ENCODE measurements around the gene CASP7. TPM values are rescaled to one million over a fixed set of nuclear protein-coding genes. Genes with fewer than 3 reads are reported as not detected.

CASP7 gene
- total and polyA plus RNA-seq, 2 of the 8 experiments (the other 6 are each of a cell fraction or from before 2014, with no cell fraction given), result 2.3 to 4.1 TPM

GRCh38 chr10:113657544-113657943 is 22.2 kb upstream of the CASP7 start:
- H3K4me2 ChIP-seq (ENCODE audit: insufficient read depth in 1 of 2, low read depth in 2 of 2, low read length in 2 of 2), result no peak overlapping the region

More at GRCh38 chr10:113657544-113657943, 22.2 kb upstream of the CASP7 start:
- TF ChIP-seq TAF7 (optimal IDR thresholded peaks at IDR 0.05; ENCODE audit: borderline replicate concordance, low read depth, low read length), result no peak
- no peak for TF ChIP-seq TBP (IDR thresholded peaks at IDR 0.05; ENCODE audit: low read depth, low read length)
- TF ChIP-seq SP2 (IDR thresholded peaks at IDR 0.05; ENCODE audit: low read length), result no peak
- TF ChIP-seq NANOG (IDR thresholded peaks at IDR 0.05; ENCODE audit: insufficient read depth, low read depth, low read length, poor library complexity, severe bottlenecking), result no peak
- TF ChIP-seq TAF1 (IDR thresholded peaks at IDR 0.05; ENCODE audit: low read depth, low read length), result no peak
- no peak for TF ChIP-seq PHF8 (conservative IDR thresholded peaks at IDR 0.05; ENCODE audit: low read depth, low read length)
- TF ChIP-seq KDM4A (IDR thresholded peaks at IDR 0.05; ENCODE audit: low read depth, low read length, severe bottlenecking), result no peak
- Histone ChIP-seq H3K4me1 (replicated peaks in 1 of 4; ENCODE audit: control insufficient read depth in 3 of 4, insufficient read depth in 4 of 4, low read length in 3 of 4) (no peaks in the 10 kb centered on the region), H3K4ac (replicated peaks; ENCODE audit: insufficient read length, low read depth, low read length) (no peak overlapping the region), H3K23ac (ENCODE audit: insufficient read length) (no peak overlapping the region), H2BK120ac (replicated peaks; ENCODE audit: low read depth, low read length) (no peak overlapping the region), H4K20me1 (replicated peaks in 1 of 2; ENCODE audit: control insufficient read depth in 1 of 2, insufficient read depth in 2 of 2, low read length in 2 of 2) (peaks cover 0 to 1% of the 10 kb centered on the region in 2 experiments), H4K8ac (ENCODE audit: extremely low read depth, insufficient read depth, low read length) (no peak overlapping the region), H2AK5ac (ENCODE audit: low read depth, low read length) (no peak overlapping the region), H3K79me2 (ENCODE audit: control insufficient read depth in 1 of 2, insufficient read depth in 2 of 2, low read length in 2 of 2) (no peaks in the 10 kb centered on the region), H2BK15ac (ENCODE audit: low read length) (no peak overlapping the region), H3K4me3 (ENCODE audit: extremely low read depth in 1 of 4, insufficient read depth in 2 of 4, low read depth in 3 of 4, low read length in 4 of 4) (no peak overlapping the region), H2BK5ac (ENCODE audit: low read depth, low read length) (no peak overlapping the region), H2BK20ac (ENCODE audit: low read length) (no peak overlapping the region), H4K91ac (replicated peaks; ENCODE audit: insufficient read length, low read length) (no peak overlapping the region), H3K27me3 (replicated peaks in 1 of 4; ENCODE audit: control insufficient read depth in 3 of 4, extremely low read depth in 1 of 4, insufficient read depth in 3 of 4, low read length in 3 of 4) (no peaks in the 10 kb centered on the region), H3K14ac (ENCODE audit: insufficient read length) (no peak overlapping the region), H3K18ac (ENCODE audit: extremely low read depth, low read length) (no peak overlapping the region), H3K27ac (ENCODE audit: low read depth, low read length) (no peak overlapping the region), H4K5ac (ENCODE audit: insufficient read length, low read depth, low read length) (no peak overlapping the region), H3K9me3 (ENCODE audit: insufficient read depth in 2 of 2, low read depth in 1 of 2, low read length in 1 of 2) (no peaks in the 10 kb centered on the region), H3K79me1 (ENCODE audit: low read depth, low read length) (no peaks in the 10 kb centered on the region), H3K56ac (replicated peaks; ENCODE audit: insufficient read length, low read depth, low read length) (no peak overlapping the region), H3K23me2 (ENCODE audit: low read depth, low read length) (no peaks in the 10 kb centered on the region), H3K36me3 (ENCODE audit: control insufficient read depth in 2 of 4, insufficient read depth in 4 of 4, low read length in 3 of 4) (no peaks in the 10 kb centered on the region), H2AFZ (ENCODE audit: low read length) (no peak overlapping the region), H2BK12ac (ENCODE audit: low read depth, low read length) (no peak overlapping the region), H3K9ac (replicated peaks in 1 of 4; ENCODE audit: extremely low read depth in 1 of 4, low read depth in 3 of 4, low read length in 3 of 4) (no peak overlapping the region)
- FAIRE-seq (no peak), DNase-seq (ENCODE audit: low read depth in 1 of 2, low spot score in 2 of 2) (no peak)
- ChIA-PET POLR2A (ENCODE audit: partially characterized antibody) (no interaction called here), CTCF (ENCODE audit: partially characterized antibody) (no interaction called here)
